ENCODE measurements around the gene QSOX2.

Gene QSOX2

DNA sequence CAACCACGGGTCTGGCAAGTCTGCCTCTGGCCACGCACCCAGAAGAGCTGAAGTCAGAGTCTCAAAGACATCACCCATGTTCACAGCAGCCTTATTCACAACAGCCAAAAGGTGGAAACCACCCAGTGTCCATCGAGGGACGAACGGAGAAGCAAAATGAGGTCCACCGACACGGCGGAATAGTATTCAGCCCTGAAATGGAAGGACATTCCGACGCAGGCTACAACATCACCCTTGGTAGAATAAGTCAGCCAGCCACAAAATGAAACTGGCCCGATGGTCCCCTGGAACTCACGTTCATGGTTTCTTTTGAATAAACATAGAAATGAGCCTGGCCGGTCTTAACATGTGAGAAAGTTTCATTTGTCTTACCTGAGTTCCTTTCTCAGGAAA lies 41.4 kb upstream of the QSOX2 start:
- Histone ChIP-seq H3K27me3 (ENCODE audit: control insufficient read depth, insufficient read depth, low read length) (no peaks in the 10 kb centered on the region), H3K9ac (ENCODE audit: low read depth, low read length) (no peak overlapping the region), H3K4me3 (ENCODE audit: low read depth, low read length) (no peak overlapping the region), H3K36me3 (ENCODE audit: control insufficient read depth, insufficient read depth, low read length) (no peaks in the 10 kb centered on the region), H3K9me3 (ENCODE audit: control insufficient read depth, insufficient read depth, low read length) (no peaks in the 10 kb centered on the region), H3K4me1 (ENCODE audit: control insufficient read depth, insufficient read depth, low read length) (no peaks in the 10 kb centered on the region)

DNA sequence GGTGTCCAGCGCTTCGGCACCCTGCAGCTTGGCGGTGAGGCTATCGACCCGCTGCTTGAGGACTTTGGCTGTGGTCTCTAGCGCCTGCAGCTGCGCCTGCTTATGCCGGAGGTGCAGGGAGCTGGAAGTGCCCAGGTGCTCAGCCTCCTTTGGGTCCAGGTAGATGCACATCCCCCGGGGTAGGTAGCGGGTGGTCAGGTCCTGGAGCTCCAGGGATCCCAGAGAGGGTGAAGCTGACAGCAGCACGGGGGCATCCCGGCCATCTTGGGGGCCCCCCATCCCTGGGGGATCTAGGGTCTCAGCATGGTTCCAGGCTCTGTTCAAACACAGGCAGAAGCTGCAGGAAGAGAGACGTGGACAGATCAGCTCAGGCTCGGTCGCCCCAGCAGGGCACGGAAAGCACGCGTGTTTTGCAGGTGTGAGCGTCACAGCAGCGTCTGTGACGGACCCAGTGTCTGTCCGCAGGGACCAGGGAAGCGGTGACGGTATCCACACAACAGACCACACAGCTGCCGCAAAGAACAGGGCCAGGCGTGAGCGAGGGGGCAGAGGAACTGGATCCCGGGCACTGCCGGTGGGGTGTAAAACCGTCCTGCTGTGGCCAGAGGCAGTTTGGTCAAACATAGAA lies 40.9 kb upstream of the QSOX2 start:
- no peak overlapping the region for H3K4me3 ChIP-seq (ENCODE audit: low read depth, low read length)
- H3K4me1 ChIP-seq (ENCODE audit: control insufficient read depth, insufficient read depth, low read length) = no peaks in the 10 kb centered on the region
- no peaks in the 10 kb centered on the region for H3K27me3 ChIP-seq (ENCODE audit: control insufficient read depth, insufficient read depth, low read length)
- H3K9me3 ChIP-seq (ENCODE audit: control insufficient read depth, insufficient read depth, low read length) = no peaks in the 10 kb centered on the region
- H3K9ac ChIP-seq (ENCODE audit: low read depth, low read length) = no peak overlapping the region
- H3K36me3 ChIP-seq (ENCODE audit: control insufficient read depth, insufficient read depth, low read length) = no peaks in the 10 kb centered on the region

DNA sequence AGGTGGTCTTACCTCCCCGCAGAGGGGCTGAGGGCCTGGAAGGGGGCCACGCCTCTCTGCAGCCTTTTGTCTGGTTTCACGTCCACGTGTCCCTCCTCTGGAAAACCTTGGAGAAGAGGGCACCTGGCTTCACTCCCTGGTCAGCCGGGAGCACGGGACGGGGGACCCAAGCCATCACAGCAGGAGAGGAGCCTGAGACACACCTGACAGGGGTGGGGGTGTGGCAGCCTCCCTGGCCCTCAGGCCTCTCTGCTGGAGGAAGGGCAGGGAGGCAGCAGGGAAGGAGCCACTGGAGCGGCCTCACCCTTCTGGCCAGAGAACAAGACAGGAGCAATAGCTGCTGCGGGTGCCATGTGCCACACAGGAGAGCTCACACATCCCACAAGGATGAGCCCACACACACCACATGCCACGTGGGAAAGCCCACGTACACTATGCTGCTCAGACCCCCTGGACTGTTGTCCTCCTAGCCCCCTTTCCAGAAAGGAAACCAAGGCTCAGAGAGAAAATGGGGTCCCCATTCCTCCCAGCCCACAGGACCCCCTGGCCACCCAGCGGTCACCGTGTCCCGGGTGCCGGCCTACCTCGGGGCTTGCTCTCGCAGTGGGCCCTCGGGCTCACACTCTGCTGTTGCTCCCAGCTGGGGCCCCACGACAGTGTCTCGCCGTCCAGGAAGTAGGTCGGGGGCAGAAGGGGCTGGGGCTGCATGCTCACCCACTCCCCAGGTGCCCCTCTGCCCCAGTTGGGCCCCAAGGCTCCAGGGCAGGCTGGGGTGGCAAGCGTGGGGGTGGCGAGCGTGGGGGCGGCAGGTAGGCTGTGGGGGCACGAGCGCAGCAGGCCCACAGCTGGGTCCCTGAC lies 40.1 kb upstream of the QSOX2 start:
- Histone ChIP-seq H3K4me1 (ENCODE audit: control insufficient read depth, insufficient read depth, low read length) (no peaks in the 10 kb centered on the region), H3K4me3 (ENCODE audit: low read depth, low read length) (no peak overlapping the region), H3K9me3 (ENCODE audit: control insufficient read depth, insufficient read depth, low read length) (no peaks in the 10 kb centered on the region), H3K36me3 (ENCODE audit: control insufficient read depth, insufficient read depth, low read length) (no peaks in the 10 kb centered on the region), H3K27me3 (ENCODE audit: control insufficient read depth, insufficient read depth, low read length) (no peaks in the 10 kb centered on the region), H3K9ac (ENCODE audit: low read depth, low read length) (no peak overlapping the region)

DNA sequence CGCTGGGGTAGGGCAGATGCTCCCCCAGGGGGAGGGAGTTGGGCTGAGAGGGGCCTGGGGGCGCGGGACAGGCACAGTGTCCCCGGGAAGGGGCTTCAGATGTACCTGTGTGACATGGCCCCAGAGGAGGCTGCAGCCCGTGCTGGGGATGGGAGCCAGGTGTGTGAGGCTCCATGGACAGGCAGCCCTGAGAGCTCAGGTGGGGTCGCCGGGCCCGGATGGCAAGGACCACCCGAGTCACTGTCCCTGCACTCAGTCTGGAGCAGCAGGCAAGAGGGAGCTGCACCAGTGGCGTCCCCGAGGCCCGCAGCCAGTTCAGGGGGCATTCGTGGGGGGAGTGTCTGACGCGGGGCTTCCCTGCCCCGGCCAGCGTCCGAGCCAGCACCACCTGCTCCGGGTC lies 39.3 kb upstream of the QSOX2 start:
- Histone ChIP-seq H3K9me3 (ENCODE audit: control insufficient read depth, insufficient read depth, low read length) (no peaks in the 10 kb centered on the region), H3K27me3 (ENCODE audit: control insufficient read depth, insufficient read depth, low read length) (no peaks in the 10 kb centered on the region), H3K36me3 (ENCODE audit: control insufficient read depth, insufficient read depth, low read length) (no peaks in the 10 kb centered on the region), H3K9ac (ENCODE audit: low read depth, low read length) (no peak overlapping the region), H3K4me1 (ENCODE audit: control insufficient read depth, insufficient read depth, low read length) (no peaks in the 10 kb centered on the region), H3K4me3 (ENCODE audit: low read depth, low read length) (no peak overlapping the region)

DNA sequence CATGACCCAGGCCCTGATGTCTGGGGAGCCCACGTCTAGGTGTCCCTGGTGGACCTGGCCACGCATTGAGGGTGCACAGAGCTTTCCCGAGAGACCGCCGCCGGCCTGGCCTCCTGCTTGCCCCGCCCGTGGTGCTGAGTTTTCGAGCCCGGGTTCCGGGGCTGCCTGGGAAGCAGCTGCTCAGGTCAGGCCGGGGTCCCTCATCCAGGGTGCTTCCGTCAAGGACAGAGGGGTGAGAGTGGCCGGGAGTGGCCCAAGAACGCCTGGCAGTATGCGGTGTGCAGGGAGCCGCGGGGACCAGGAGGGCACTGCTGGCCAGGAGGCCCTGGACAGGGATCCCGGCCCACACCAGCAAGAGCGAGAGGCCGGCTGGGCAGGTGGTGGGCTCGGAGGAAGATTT lies 38.7 kb upstream of the QSOX2 start:
- H3K4me1 ChIP-seq (ENCODE audit: control insufficient read depth, insufficient read depth, low read length) = no peaks in the 10 kb centered on the region
- no peaks in the 10 kb centered on the region for H3K36me3 ChIP-seq (ENCODE audit: control insufficient read depth, insufficient read depth, low read length)
- H3K27me3 ChIP-seq (ENCODE audit: control insufficient read depth, insufficient read depth, low read length) = no peaks in the 10 kb centered on the region
- no peak overlapping the region for H3K9ac ChIP-seq (ENCODE audit: low read depth, low read length)
- H3K4me3 ChIP-seq (ENCODE audit: low read depth, low read length) = no peak overlapping the region
- H3K9me3 ChIP-seq (ENCODE audit: control insufficient read depth, insufficient read depth, low read length) = no peaks in the 10 kb centered on the region

DNA sequence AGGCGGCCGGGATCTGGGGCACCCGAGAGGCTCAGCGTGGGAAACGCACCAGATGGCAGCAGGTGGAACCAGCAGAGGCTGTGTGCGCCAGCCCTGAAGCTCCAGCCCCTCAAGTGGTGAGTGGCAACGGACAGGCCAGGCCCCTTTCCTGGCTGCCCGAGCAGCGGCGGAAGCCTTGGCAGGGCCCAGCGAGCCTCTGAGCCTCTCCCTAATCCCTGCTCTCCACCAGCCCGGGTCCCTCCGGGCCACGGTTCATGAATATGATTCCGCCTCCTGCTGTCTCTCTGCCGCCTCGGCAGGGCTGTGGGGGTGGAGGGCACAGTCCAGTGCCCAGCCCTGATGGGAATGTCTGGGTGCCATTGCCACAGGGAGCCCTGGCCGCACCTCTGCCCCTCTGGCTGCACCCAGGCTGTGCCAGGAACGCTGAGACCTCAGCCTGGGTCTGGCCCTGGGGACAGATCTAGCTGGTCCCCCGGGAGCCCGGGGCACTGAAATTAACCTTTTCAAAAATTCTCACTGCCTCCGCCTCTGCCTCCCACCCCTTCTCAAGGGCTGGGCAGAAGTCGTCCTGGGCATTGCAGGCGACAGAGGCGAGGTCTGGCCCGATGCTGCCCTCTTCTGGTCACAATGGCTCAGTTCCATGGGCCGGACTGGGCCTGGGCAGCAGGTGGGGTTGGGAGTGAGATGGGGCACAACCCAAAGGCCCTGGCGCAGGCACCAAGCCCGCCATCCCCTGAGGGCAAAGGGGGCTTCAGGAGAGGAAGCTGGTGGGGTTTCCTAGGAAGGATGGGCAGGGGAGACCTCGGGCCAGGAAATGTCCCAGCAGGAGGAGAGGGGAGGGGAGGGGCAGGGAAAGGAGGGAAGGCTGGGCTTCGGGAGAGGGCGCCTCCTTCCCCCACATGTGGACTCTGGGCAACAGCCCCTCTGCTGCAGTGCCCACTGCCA lies 38.0 kb upstream of the QSOX2 start:
- Histone ChIP-seq H3K9me3 (ENCODE audit: control insufficient read depth, insufficient read depth, low read length) (no peaks in the 10 kb centered on the region), H3K9ac (ENCODE audit: low read depth, low read length) (peak overlapping the region; percentile 32), H3K4me3 (ENCODE audit: low read depth, low read length) (no peak overlapping the region), H3K36me3 (ENCODE audit: control insufficient read depth, insufficient read depth, low read length) (no peaks in the 10 kb centered on the region), H3K27me3 (ENCODE audit: control insufficient read depth, insufficient read depth, low read length) (no peaks in the 10 kb centered on the region), H3K4me1 (ENCODE audit: control insufficient read depth, insufficient read depth, low read length) (no peaks in the 10 kb centered on the region)

DNA sequence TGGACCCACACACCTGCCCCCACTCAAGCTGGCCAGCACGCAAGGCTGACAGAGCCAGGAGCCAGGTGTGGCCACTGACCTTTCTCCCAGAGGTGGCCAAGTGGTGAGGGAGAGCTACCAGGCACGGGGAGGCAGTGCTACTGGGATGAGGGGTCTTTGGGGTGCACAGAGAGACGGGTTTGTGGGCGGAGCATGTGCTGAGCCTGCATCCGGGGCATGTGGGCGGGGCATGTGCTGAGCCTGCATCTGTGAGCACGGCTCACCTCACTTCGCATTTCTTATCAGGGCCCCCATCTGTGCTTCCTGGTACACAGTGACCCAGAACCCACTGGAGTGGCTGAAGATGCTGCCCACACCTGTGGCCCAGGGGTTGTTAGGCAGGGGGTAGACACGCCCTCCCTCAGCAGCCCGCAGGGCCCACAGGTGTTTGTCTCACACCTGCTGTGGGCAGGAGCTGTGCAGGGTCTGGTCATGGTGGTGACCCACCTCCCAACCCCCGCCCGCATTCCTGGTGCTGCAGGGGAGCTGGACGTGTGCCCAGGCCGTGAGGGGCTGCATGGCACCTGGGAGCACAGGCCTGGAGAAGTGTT lies 36.8 kb upstream of the QSOX2 start:
- Histone ChIP-seq H3K4me3 (ENCODE audit: low read depth, low read length) (no peak overlapping the region), H3K27me3 (ENCODE audit: control insufficient read depth, insufficient read depth, low read length) (no peaks in the 10 kb centered on the region), H3K36me3 (ENCODE audit: control insufficient read depth, insufficient read depth, low read length) (no peaks in the 10 kb centered on the region), H3K9me3 (ENCODE audit: control insufficient read depth, insufficient read depth, low read length) (no peaks in the 10 kb centered on the region), H3K4me1 (ENCODE audit: control insufficient read depth, insufficient read depth, low read length) (no peaks in the 10 kb centered on the region), H3K9ac (ENCODE audit: low read depth, low read length) (no peak overlapping the region)

DNA sequence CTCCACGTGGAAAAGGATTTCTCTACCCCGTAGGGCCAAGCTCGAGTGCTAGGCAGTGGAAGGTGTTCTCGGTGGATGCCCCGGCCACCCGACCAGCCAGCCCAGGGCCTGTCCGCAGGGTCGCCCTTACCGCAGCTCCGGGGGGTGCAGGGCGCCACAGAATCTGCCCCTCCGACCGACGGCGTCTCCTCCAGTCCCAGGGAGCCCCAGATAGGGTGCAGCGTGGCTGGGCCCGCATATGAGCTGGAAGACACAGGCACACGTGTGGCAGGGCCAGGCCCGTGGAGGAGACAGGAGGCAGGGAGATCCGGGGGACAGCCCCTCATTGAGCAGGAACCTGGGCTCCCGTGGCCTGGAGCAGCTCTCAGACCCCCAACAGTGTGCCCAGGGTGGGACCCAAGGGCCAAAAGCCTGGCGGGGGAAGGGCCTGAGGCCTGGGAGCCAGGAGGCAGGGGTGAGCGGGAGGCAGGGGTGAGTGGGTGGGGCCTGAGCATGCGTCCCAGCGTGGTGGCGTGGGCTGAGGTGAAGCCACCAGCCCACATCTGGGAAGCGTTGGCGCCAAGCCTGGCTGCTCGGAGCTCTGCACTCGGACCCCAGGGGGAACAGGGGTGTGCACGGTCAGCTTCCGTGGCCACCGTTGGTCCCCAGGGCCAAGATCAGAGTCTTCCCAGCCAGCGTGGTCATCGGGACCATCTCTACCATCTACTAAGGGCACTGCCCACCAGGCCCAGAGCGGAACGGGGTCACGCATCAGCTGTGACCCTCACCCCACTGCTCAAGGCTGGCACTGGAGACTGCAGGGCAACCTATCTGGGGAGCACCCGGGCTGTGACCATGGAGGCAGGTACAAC lies 36.0 kb upstream of the QSOX2 start:
- Histone ChIP-seq H3K36me3 (ENCODE audit: control insufficient read depth, insufficient read depth, low read length) (no peaks in the 10 kb centered on the region), H3K4me3 (ENCODE audit: low read depth, low read length) (no peak overlapping the region), H3K9ac (ENCODE audit: low read depth, low read length) (no peak overlapping the region), H3K27me3 (ENCODE audit: control insufficient read depth, insufficient read depth, low read length) (no peaks in the 10 kb centered on the region), H3K4me1 (ENCODE audit: control insufficient read depth, insufficient read depth, low read length) (no peaks in the 10 kb centered on the region), H3K9me3 (ENCODE audit: control insufficient read depth, insufficient read depth, low read length) (no peaks in the 10 kb centered on the region)

DNA sequence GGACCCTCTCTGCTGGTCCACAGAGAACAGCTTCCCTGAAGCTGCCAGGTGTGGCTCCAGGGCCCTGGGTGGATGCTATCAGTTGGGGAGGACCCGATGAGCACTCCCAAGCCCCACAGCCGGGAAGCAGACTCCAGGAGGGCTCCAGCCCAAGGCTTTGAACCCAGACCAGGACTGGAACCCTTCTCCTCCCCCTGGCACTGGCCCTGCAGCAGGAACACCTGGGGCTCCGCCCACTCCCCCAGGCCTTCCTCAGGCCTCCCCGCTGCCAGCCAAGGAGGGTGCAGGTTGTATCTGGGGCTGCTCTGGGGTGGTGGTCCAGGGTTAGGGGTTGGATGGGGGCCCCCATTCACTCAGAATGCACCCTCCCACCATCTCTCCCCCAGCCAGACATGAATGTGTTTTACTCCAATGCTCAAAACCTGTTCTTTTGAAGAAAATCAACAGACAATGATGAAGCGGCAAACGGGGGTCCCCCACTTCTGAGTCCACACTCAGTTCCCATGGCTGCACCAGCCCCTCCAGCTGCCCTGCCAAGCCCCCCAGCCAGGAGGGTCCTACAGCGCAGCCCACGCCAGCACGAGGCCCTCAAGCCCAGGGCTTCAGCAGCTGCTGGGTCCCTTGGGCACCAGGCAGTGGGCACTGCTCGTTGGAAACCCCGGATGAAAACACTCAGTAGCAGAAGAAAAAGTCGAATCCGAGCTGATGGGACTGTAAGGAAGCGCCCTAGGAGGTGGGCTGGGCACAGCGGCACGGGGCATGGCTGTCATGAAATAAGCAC lies 35.1 kb upstream of the QSOX2 start:
- H3K4me3 ChIP-seq (ENCODE audit: low read depth, low read length) = no peak overlapping the region
- H3K9me3 ChIP-seq (ENCODE audit: control insufficient read depth, insufficient read depth, low read length) = no peaks in the 10 kb centered on the region
- H3K36me3 ChIP-seq (ENCODE audit: control insufficient read depth, insufficient read depth, low read length) = no peaks in the 10 kb centered on the region
- no peaks in the 10 kb centered on the region for H3K27me3 ChIP-seq (ENCODE audit: control insufficient read depth, insufficient read depth, low read length)
- H3K4me1 ChIP-seq (ENCODE audit: control insufficient read depth, insufficient read depth, low read length) = no peaks in the 10 kb centered on the region
- no peak overlapping the region for H3K9ac ChIP-seq (ENCODE audit: low read depth, low read length)

DNA sequence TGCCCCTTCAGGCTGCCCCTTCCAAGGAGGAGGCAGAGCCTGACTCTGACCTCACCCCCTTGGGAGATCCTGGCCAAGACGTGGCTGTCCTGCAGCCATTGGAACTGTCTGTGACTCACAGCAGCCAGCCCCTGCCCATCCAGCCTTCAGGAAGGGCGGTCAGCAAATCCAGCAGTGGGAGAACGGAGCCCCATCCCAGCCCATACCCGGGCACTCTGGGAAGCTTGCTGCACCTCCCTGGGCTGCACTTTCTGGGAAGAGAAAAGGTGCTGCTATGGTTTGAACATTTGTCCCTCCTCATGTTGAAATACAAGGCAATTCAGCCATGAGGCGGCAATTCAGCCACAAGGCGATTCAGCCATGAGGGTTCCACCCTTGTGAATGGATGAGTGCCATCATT lies 33.9 kb upstream of the QSOX2 start:
- no peaks in the 10 kb centered on the region for H3K4me1 ChIP-seq (ENCODE audit: control insufficient read depth, insufficient read depth, low read length)
- no peaks in the 10 kb centered on the region for H3K36me3 ChIP-seq (ENCODE audit: control insufficient read depth, insufficient read depth, low read length)
- no peak overlapping the region for H3K4me3 ChIP-seq (ENCODE audit: low read depth, low read length)
- H3K9me3 ChIP-seq (ENCODE audit: control insufficient read depth, insufficient read depth, low read length) = no peaks in the 10 kb centered on the region
- H3K27me3 ChIP-seq (ENCODE audit: control insufficient read depth, insufficient read depth, low read length) = no peaks in the 10 kb centered on the region
- H3K9ac ChIP-seq (ENCODE audit: low read depth, low read length) = no peak overlapping the region

Data from iPS-15b (cell line).